HFF-Myc (cell line): ENCODE results near the gene GPR171.
A peak's percentile ranks its signal among the peaks of the same experiment; 100 is the strongest.

ENCODE experiments used
- DNase-seq: peaks from one replicate; pipeline ENCODE4 v3.0.0-alpha.2; 2011; ENCODE audit warnings: low read depth; ENCODE audit errors: extremely low read depth
- H3K4me3 ChIP-seq: replicated peaks from 2 replicates; pipeline ENCODE4 v1.5.1; 2011; ENCODE audit warnings: low read depth, mild to moderate bottlenecking, control low read depth, low read length
- CTCF ChIP-seq: IDR thresholded peaks from 2 replicates; pipeline ENCODE4 v1.5.1; 2012; ENCODE audit warnings: mild to moderate bottlenecking, low read depth, low read length, control low read depth; ENCODE audit errors: missing control alignments

Gene GPR171

GRCh38 chr3:151168269-151169094 is 34.5 kb downstream of the GPR171 start:
- TF ChIP-seq CTCF, result peak; percentile 90
- DNase-seq, result no peak
- H3K4me3 ChIP-seq, result no peak overlapping the region

GRCh38 chr3:151166161-151166560 is 36.9 kb downstream of the GPR171 start:
- DNase-seq, result no peak
- no peak overlapping the region for H3K4me3 ChIP-seq
- no peak for TF ChIP-seq CTCF

GRCh38 chr3:151165226-151165625 is 37.8 kb downstream of the GPR171 start:
- TF ChIP-seq CTCF, result no peak
- DNase-seq, result no peak
- H3K4me3 ChIP-seq, result no peak overlapping the region

- TF ChIP-seq CTCF, result no peak
- DNase-seq, result no peak
- no peak overlapping the region for H3K4me3 ChIP-seq
Measured at GRCh38 chr3:151159806-151160205, 43.2 kb downstream of the GPR171 start.

GRCh38 chr3:151156618-151157216 is 46.3 kb downstream of the GPR171 start:
- no peak overlapping the region for H3K4me3 ChIP-seq
- peak; percentile 36 for DNase-seq
- TF ChIP-seq CTCF, result peak; percentile 52

GRCh38 chr3:151155409-151156128 is 47.4 kb downstream of the GPR171 start:
- H3K4me3 ChIP-seq, result no peak overlapping the region
- no peak for DNase-seq
- TF ChIP-seq CTCF, result no peak
